Progenitor cell of endocrine pancreas (in vitro differentiated cells): Measurements from ENCODE around the gene PPP1R12A. TPM values are rescaled to one million over a fixed set of nuclear protein-coding genes. Genes with fewer than 3 reads are reported as not detected.

ENCODE experiments used
- DNase-seq: peaks from one replicate; pipeline ENCODE4 v3.0.0; 2021; ENCODE audit warnings: low spot score; ENCODE audit not compliant: unreplicated experiment
- H3K27ac Mint-ChIP-seq: 2 replicates; pipeline ENCODE4 v1.8.0; 2021; ENCODE audit warnings: mild to moderate bottlenecking, moderate library complexity, mixed read lengths
- H3K27me3 Mint-ChIP-seq: 2 replicates; pipeline ENCODE4 v1.8.0; 2021; ENCODE audit warnings: mixed read lengths
- H3K36me3 Mint-ChIP-seq: 2 replicates; pipeline ENCODE4 v1.8.0; 2022; ENCODE audit warnings: mixed read lengths; ENCODE audit not compliant: insufficient read depth
- H3K4me1 Mint-ChIP-seq: 2 replicates; pipeline ENCODE4 v1.8.0; 2021; ENCODE audit warnings: low read depth, mixed read lengths
- H3K4me3 Mint-ChIP-seq: 2 replicates; pipeline ENCODE4 v1.8.0; 2021; ENCODE audit warnings: low read depth, mild to moderate bottlenecking, moderate library complexity, mixed read lengths
- H3K9me3 Mint-ChIP-seq: 2 replicates; pipeline ENCODE4 v1.8.0; 2021; ENCODE audit warnings: low read depth, mixed read lengths
- total RNA-seq: library from RNA; stranded (reverse); gene quantifications from 2 replicates; pipeline ENCODE4 v1.2.1, GENCODE V29; 2021
- TF ChIP-seq, protein P1 (sequence below): fragments of 200-600 bp; sonication (generic); IDR thresholded peaks from one replicate; pipeline ENCODE4 v1.5.0; 2021; ENCODE audit warnings: antibody characterized with exemption, mild to moderate bottlenecking; ENCODE audit not compliant: unreplicated experiment

PPP1R12A gene
- total RNA-seq, 1 donor from 2014 or later, result 73.2 TPM

GRCh38 chr12:79769189-79769859, 165.6 kb downstream of the PPP1R12A start:
- Mint-ChIP-seq H3K27me3 (no peaks in the 10 kb centered on the region), H3K4me3 (no peak overlapping the region), H3K4me1 (no peaks in the 10 kb centered on the region), H3K27ac (no peak overlapping the region), H3K9me3 (no peaks in the 10 kb centered on the region), H3K36me3 (peaks cover 4% of the 10 kb centered on the region)
- TF ChIP-seq, protein P1, sequence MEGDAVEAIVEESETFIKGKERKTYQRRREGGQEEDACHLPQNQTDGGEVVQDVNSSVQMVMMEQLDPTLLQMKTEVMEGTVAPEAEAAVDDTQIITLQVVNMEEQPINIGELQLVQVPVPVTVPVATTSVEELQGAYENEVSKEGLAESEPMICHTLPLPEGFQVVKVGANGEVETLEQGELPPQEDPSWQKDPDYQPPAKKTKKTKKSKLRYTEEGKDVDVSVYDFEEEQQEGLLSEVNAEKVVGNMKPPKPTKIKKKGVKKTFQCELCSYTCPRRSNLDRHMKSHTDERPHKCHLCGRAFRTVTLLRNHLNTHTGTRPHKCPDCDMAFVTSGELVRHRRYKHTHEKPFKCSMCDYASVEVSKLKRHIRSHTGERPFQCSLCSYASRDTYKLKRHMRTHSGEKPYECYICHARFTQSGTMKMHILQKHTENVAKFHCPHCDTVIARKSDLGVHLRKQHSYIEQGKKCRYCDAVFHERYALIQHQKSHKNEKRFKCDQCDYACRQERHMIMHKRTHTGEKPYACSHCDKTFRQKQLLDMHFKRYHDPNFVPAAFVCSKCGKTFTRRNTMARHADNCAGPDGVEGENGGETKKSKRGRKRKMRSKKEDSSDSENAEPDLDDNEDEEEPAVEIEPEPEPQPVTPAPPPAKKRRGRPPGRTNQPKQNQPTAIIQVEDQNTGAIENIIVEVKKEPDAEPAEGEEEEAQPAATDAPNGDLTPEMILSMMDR, result no peak
- no peak for DNase-seq

DNA sequence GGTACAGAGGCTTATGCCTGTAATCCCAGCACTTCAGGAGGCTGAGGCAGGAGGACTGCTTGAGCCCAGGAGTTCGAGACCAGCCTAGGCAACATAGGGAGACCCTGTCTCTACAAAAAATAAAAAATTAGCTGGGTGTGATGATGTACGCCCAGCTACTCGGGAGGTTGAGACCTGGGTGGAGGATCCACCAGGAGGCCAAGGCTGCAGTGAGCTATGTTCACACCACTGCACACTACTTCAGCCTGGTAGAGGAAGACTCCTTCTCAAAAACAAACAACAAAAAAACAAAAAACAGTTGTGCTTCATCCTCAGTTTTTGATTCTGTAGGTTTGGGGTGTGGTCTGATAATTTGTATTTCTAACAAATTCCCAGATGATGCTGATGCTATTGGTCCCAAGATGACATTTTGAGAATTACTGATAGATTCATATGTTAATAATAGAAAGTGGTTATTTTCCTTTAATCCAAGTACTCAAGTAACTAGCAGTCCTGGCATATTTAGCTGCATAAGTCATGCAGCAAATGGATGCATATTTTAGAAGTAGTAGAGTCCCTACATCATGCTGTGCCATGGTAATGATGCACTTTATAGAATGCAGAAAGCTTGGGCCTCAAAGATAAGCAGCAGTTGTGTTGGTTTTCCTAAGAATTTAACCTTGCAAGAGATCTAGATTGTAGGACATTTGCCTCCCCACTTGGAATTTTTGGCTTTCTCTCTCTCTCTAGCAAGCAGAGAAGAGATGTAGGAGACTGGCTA, 168.0 kb downstream of the PPP1R12A start:
- no peaks in the 10 kb centered on the region for H3K27me3 Mint-ChIP-seq
- H3K9me3 Mint-ChIP-seq, result no peaks in the 10 kb centered on the region
- TF ChIP-seq, protein P1, result no peak
- H3K4me1 Mint-ChIP-seq, result no peaks in the 10 kb centered on the region
- DNase-seq, result no peak
- H3K36me3 Mint-ChIP-seq, result peaks cover 2% of the 10 kb centered on the region
- H3K27ac Mint-ChIP-seq, result no peak overlapping the region
- no peak overlapping the region for H3K4me3 Mint-ChIP-seq

- Mint-ChIP-seq H3K36me3 (no peaks in the 10 kb centered on the region), H3K27me3 (no peaks in the 10 kb centered on the region), H3K9me3 (no peaks in the 10 kb centered on the region), H3K4me1 (no peaks in the 10 kb centered on the region), H3K4me3 (no peak overlapping the region), H3K27ac (no peak overlapping the region)
- TF ChIP-seq, protein P1, result no peak
- no peak for DNase-seq
These were observed 169.7 kb downstream of the PPP1R12A start for GRCh38 chr12:79765157-79765556.

DNA sequence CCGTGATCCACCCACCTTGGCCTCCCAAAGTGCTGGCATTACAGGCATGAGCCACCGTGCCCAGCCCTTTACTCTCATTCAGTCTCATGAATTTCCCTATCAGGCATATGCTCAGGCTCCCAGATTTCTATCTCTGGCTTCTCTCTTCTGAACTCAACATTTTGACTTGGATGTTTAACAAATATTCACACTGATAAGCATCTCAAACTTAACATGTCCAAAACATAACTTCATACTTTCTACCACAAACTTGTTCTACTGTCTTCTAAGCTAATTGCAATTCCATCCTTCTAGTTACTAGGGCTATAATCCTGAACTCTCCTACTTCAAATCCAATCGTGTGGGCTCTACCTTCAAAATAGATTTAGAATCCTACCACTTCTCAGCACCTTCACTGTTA, 170.3 kb downstream of the PPP1R12A start:
- no peak for DNase-seq
- H3K27me3 Mint-ChIP-seq, result no peaks in the 10 kb centered on the region
- no peaks in the 10 kb centered on the region for H3K36me3 Mint-ChIP-seq
- no peak overlapping the region for H3K4me3 Mint-ChIP-seq
- TF ChIP-seq, protein P1, result no peak
- H3K9me3 Mint-ChIP-seq, result no peaks in the 10 kb centered on the region
- H3K4me1 Mint-ChIP-seq, result no peaks in the 10 kb centered on the region
- H3K27ac Mint-ChIP-seq, result no peak overlapping the region

DNA sequence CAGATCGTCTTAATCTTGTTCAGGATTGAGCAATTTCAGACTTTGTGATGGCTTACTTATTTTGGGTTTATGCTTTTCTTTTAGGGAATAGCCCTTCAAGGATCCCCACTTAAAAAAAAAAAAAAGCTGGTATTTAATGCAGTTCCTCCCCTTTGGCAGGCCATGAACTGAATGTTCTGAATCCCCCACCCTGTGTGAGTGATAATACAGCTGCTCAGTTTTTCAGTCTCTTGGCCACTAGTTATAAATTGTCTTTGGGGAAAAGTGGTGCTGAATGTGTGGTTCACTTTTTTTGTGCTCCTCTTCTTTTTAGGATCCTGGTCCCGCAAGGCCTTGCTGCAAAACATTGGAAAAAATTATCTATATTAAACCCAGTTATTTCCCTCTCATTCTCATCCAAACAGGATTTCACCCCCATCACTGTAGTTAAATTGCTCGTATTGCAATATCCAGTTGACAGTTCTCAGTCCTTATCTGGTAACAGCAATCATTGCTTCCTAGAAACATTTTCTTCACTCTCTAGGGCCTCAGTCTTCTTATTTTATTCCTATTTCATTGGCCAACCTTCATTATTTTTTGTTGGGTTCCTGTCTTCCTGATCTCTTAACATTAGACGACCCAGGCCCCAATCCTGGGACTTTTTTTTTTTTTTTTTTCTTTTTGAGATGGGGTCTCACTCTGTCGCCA, 171.0 kb downstream of the PPP1R12A start:
- Mint-ChIP-seq H3K4me1 (no peaks in the 10 kb centered on the region), H3K27me3 (no peaks in the 10 kb centered on the region), H3K36me3 (no peaks in the 10 kb centered on the region), H3K4me3 (no peak overlapping the region), H3K27ac (no peak overlapping the region), H3K9me3 (no peaks in the 10 kb centered on the region)
- no peak for DNase-seq
- TF ChIP-seq, protein P1, result no peak
